GM19351 (cell line): ENCODE measurements around the gene CEP63.
A peak's percentile ranks its signal among the peaks of the same experiment; 100 is the strongest.

Source experiments
- ATAC-seq: cut with Tn5 transposase; IDR thresholded peaks from one replicate; pipeline ENCODE4 v1.9.1; 2021; ENCODE audit warnings: mild to moderate bottlenecking, moderate library complexity; ENCODE audit not compliant: unreplicated experiment

The CEP63 gene

GRCh38 chr3:134466331-134466730 lies 19.5 kb upstream of the CEP63 start:
- ATAC-seq: no peak

- ATAC-seq: no peak
Measured at GRCh38 chr3:134468519-134468918, 17.3 kb upstream of the CEP63 start.

GRCh38 chr3:134471521-134472193 lies 14.2 kb upstream of the CEP63 start:
- ATAC-seq: no peak

DNA sequence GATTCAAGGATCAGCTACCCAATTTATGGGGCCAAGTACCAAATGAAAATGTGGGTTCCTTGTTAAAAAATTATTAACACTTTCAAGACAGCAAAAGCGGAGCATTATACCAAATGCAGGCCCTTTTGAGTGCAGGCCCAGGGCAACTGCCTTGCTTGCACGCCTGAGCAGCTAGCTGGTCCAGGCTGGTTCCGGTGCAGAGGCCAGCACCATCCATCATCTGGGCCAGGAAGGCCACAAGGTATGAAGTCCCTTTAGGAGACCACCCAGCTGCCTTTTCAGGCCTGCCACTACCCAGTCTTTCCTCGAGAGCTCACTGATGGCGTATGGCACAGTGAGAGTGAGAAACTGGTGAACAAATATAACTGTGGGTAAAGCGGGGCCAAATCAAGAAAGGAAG lies 13.0 kb upstream of the CEP63 start:
- ATAC-seq: no peak

DNA sequence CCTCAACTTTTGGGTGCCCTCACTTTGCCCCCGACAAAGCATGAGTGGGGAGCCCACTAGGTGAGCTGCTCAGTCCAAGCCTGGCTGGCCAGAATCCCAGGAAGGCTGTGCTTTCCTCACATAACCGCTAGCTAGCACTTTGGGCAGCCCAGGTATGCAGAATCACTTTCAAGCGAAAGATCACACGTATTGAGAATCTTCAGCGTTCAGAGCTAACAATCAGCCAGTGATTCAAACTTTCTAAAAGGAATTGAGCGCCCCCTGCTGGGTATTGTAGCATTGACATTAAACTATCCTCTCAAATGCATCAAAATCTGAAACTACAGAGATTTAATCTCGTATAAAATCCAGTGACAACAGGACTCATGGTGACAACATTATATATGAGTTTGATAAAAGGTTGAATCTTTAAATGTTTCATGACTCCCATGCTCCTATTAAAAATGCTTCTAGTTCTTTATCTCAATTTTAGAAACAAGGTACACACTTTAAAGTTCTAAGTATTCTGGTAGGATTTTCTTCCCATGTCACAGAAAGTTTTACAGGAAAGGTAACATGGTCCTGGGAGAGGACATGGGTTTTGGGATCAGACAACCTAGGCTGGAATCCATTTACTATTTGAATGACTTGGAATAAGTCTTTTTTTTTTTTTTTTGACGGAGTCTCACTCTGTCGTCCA lies 11.8 kb upstream of the CEP63 start:
- peak; percentile 65 for ATAC-seq

- ATAC-seq: no peak
Measured at GRCh38 chr3:134474956-134475355, 10.9 kb upstream of the CEP63 start.

DNA sequence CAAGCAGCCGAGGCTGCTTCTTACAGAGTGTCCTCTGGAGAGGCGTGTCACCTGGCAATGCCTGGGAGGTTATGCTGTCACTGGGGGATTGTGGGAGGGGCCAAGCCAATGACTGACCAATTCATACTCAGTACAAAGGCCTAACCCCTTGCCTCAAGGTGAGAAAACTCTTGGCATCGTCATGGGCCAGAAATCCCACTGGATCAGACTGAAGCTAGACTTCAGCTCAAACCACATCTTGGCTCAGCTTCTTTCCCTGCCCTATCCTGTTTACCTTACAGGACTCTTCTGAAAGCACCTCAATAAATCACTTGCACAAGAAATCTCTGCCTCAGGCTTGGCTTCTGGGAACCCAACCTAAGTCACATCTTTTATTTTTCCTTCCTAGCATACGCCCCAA lies 9.6 kb upstream of the CEP63 start:
- no peak for ATAC-seq

DNA sequence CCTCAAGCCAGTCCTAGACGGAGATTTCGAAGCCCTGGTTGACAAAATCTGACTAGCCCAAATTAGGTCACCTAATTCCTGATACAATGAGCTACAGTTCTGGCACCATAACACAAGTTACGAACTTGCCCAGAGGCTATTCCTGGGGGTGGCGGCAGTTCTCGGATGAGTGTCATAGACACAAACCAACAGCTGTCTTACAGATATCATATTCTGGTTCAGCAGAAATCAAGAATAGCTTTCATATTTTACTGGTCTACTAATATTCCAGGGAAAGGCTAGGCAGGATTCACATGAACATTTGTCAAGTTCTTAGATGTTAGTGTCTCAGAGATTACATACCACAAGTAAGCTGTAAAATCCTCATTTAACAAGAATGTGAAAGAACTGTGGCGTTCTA lies 8.9 kb upstream of the CEP63 start:
- ATAC-seq: no peak

- no peak for ATAC-seq
Measured at GRCh38 chr3:134477938-134478337, 7.9 kb upstream of the CEP63 start.

- ATAC-seq: no peak
Measured at GRCh38 chr3:134480546-134480945, 5.3 kb upstream of the CEP63 start.

DNA sequence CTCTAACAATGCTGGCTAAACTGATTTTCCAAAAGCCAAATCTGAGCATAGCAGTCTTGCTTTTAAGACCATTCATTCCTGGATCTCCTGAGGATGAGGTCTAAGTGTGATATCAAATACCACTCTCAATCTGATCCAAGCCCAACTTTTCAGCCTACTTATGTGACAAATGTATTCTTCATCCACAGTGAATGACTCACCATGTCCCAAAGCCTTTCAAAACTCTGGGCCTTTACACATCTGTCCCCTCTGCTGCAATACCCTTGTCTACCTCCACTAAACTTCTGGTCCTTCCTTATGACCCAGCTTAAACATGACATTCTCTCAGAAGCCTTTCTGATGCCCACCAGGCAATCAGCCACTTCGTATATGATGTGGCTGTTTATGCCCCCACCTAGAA lies 4.7 kb upstream of the CEP63 start:
- ATAC-seq: no peak

DNA sequence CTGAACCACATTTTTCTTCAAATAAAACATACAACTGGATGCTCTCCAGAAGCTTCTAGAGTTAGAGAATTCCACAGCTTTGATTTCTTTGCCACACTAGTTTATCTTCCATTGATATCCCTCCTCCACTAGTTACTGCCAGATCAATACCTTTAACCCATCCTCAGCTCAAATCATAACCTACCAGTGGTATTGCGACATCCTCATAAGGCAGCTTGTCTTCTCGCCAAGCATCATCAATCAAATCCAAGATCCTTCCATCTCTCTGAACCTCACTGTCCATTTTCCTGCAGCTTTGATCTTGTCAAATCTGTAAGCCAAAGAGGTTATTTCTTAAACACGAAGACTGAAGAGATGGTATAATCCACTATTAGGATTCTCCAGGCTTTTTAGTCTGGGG lies 3.2 kb upstream of the CEP63 start:
- no peak for ATAC-seq

GRCh38 chr3:134483195-134483900 lies 2.5 kb upstream of the CEP63 start:
- ATAC-seq: no peak

GRCh38 chr3:134485075-134485717 lies 661 bp upstream of the CEP63 start:
- no peak for ATAC-seq

DNA sequence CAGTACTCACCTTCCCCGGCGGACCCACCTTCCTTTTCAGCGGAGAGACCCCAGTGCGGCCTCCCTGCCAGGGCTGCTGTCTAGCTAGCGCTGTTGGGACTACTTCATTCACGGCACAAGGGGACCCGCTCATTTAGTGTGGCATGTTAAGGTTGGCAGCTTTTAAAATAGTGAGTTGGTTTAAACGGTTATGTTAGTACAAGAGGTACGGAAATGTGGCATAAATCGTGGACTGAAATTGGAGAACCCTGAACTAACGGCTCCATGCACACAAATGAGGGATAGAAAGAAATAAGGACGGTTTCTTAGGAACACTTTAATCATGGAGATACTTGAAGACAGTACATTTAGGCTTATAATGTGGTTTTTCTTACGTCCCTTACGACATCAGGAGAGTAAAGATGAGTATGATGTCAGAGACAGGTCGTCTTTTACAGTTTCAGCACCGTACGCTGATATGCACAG lies 752 bp downstream of the CEP63 start:
- ATAC-seq: peak; percentile 3

- ATAC-seq: peak; percentile 23
Measured at GRCh38 chr3:134487406-134487805, 1.5 kb downstream of the CEP63 start.

DNA sequence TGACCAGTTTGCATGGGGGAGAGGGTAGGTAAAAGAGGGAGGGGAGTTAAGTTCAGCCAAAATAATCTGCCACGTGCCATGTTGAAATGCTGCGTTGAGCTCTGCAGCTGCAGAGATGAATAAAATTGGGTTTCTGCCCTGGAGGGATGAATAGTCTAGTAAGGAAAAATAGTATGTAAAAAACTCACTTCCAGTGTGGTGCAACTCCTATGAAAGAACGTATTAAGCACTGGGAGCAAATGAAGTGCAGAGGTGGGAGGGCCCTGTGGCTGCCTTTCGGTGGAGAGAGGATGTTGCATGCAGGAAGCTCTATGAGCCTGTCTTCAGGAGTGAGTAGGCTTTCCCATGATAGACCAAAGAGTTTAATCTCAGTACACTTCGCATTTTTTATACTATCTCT lies 8.6 kb downstream of the CEP63 start:
- no peak for ATAC-seq

DNA sequence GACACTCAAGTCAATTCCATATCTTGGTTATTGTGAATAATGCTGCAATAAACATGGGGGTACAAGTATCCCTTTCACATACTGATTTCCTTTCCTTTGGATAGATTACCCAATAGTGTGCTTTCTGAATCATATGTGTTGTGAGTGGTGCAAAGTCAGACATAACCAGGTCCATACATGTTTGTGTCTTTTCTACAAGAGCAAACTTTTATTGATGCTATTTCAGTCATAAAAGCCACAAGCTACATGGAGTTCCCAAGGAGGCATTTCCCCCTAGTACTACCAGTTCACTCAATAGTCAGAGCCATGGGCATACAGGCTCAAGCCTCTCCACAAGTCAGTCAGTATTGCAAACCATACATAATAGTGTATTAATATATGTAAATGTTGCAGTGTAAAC lies 10.1 kb downstream of the CEP63 start:
- no peak for ATAC-seq

- no peak for ATAC-seq
Measured at GRCh38 chr3:134496471-134497071, 10.7 kb downstream of the CEP63 start.

DNA sequence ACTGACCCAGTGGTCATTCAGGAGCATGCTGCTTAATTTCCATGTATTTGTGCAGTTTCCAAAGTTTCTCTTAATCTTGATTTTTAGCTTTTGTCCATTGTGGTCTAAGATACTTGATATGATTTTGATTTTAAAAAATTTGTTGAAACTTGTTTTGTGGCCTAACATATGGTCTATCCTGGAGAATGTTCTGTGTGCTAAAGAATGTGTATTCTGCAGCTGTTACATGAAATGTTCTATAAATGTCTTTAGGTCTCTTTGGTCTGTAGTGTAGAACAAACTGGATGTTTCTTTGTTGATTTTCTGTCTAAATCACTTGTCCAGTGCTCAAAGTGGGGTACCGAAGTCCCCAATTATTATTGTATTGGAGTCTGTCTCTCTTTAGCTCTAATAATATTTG lies 17.4 kb downstream of the CEP63 start:
- ATAC-seq: no peak

DNA sequence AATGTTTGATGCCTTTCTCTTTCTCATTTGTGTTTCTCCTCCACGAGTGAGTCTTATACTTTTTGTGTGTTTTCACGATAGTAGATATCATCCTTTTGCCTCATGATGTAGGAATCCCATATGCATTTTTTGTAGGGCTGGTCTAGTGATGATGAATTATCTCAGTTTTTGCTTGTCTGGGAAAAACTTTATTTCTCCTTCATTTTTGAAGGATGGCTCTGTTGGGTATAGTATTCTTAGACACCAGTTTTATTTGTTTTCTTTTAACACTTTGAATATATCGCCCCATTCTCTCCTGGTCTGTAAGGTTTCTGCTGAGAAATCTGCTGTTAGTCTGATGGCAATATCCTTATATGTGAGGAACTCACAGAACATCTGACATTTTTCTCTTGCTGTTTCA lies 18.3 kb downstream of the CEP63 start:
- no peak for ATAC-seq
